B cell (primary cell): ENCODE measurements around the gene GRIP1.

Experiments used
- EZH2 ChIP-seq: IDR thresholded peaks from 2 replicates; pipeline ENCODE4 v1.6.1; 2012; ENCODE audit warnings: borderline replicate concordance, low read depth, mild to moderate bottlenecking, moderate library complexity, low read length; ENCODE audit not compliant: insufficient read depth, poor library complexity, severe bottlenecking
- TF ChIP-seq, protein P1 (sequence below): fragments of 200-600 bp; IDR thresholded peaks from one replicate; pipeline ENCODE4 v1.8.0; 2022; ENCODE audit warnings: antibody characterized with exemption, mild to moderate bottlenecking

DNA sequence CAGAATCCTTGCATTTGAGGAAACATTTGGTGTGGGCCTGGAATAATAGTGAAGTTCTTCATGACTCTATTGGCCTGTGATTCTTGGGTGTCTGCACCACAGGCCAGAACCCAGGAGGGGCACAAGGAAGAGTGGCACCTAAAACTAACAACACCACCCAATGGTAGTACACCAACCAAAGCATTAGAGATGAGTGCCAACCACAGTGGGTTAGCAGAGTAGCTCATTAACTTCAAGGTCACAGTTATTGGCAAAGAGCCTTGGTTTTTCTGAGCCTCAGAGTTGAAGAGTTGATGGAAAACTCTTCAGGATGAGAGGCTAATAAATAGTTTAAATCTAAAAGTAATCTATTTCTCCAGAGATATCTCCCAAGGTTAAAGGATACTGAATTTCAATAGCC is 319.6 kb downstream of the GRIP1 start:
- TF ChIP-seq, protein P1, sequence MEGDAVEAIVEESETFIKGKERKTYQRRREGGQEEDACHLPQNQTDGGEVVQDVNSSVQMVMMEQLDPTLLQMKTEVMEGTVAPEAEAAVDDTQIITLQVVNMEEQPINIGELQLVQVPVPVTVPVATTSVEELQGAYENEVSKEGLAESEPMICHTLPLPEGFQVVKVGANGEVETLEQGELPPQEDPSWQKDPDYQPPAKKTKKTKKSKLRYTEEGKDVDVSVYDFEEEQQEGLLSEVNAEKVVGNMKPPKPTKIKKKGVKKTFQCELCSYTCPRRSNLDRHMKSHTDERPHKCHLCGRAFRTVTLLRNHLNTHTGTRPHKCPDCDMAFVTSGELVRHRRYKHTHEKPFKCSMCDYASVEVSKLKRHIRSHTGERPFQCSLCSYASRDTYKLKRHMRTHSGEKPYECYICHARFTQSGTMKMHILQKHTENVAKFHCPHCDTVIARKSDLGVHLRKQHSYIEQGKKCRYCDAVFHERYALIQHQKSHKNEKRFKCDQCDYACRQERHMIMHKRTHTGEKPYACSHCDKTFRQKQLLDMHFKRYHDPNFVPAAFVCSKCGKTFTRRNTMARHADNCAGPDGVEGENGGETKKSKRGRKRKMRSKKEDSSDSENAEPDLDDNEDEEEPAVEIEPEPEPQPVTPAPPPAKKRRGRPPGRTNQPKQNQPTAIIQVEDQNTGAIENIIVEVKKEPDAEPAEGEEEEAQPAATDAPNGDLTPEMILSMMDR, result no peak
- TF ChIP-seq EZH2, result no peak
